NCI-H1930 (cell line): Measurements from ENCODE around the gene SORT1.
"Not testable (repeated sequence)": the region's sequence is repeated elsewhere in the genome, so short reads cannot be mapped to it uniquely, and the experiment has no call there.

ENCODE experiments used
- DNase-seq, 2 experiments: peaks; one replicate each; lab custom pipeline; 2025; lab: John Stamatoyannopoulos, UW

SORT1 gene

DNA sequence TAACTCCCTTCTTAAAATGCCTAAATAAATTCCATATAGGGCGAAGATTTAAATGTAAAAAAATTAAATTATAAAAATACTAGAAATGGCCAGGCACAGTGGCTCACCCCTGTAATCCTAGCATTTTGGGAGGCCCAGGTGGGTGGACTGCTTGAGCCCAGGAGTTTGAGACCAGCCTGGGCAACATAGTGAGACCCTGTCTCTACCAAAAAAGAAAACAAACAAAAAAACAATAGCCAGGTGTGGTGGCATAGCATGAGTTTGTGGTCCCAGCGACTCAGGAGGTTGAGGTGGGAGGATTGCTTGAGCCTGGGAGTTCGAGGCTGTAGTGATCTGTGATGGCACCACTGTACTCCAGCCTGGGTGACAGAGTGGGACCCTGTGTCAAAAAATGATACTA, 17.8 kb downstream of the SORT1 start:
- DNase-seq = no peak

GRCh38 chr1:109379422-109379821, 18.3 kb downstream of the SORT1 start:
- no peak for DNase-seq

GRCh38 chr1:109377698-109378097, 20.0 kb downstream of the SORT1 start:
- no peak for DNase-seq

- not testable (repeated sequence) for DNase-seq
Measured at GRCh38 chr1:109373696-109374095, 24.0 kb downstream of the SORT1 start.

- no peak for DNase-seq
Measured at GRCh38 chr1:109373126-109373525, 24.6 kb downstream of the SORT1 start.

GRCh38 chr1:109372281-109372680, 25.4 kb downstream of the SORT1 start:
- no peak for DNase-seq

GRCh38 chr1:109371341-109371739, 26.4 kb downstream of the SORT1 start:
- DNase-seq = no peak

DNA sequence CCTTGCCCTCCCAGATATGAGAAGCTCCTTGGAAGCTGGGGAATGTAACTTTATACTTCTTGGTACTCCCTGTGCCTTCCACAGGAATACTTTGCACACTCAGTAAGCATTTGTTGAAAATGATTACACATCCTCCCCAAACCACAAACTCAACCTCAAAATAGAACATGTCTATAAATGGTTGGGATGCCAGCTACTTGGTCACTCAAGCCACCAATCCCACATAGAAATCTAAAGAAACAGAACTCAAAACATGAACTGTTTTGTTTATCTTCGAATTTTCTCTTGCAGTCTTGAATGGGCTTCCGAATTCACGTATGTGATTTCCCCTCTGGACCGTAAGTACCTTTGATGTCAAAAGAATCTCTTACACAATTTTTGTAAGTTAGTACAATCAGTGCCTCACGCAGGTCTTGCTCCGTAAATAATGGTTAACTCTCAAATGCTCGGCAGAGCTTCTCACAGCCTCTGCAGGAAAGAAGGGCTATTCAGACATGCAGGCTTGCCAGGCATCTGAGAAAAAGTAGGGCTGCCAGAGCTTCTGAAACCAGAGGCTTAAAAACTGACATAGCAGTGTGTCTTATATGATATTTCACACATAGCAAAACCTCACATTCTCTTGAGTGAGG, 26.9 kb downstream of the SORT1 start:
- DNase-seq = no peak

DNA sequence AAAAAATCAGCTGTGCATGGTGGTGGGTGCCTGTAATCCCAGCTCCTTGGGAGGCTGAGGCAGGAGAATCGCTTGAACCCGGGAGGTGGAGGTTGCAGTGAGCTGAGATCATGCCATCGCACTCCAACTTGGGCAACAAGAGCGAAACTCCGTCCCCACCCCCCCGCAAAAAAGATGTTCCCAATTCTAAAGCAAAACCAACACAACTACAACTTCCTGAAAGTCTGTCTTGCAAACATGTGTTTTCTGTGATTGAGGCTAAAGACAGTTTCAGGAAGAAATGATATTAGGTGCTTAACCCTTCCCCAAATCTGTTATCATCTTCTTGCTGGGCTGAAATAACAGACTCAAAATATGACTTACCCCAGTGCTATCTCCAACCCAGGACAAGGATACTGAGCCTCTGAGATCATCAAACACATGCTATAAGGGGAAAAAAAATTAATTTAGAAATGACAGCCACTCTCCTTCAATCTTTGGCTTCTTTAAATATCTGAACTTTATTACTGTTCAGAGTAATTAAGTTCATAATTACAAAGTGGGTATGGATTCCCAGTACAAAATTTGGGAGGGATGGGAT, 28.5 kb downstream of the SORT1 start:
- DNase-seq = no peak

DNA sequence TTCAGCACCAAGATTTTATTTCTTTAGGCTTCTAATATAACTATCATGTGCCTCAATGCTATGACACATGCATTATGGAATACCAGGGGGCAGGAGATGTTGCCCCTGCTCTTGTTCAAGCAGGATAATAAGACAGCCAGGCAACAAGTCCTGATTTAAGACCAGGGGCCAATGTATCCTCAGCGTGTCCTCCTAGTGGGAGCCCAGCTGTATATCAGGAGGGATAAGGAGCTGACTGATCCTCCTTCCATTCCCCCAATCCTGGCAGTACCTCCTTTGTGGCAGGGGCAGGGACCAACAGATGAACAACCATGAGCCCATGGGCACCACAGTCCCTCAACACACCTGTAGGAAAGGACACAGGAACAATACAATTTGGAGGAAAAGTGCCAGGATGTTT, 29.3 kb downstream of the SORT1 start:
- DNase-seq = no peak

- DNase-seq = no peak
Measured at GRCh38 chr1:109367626-109368025, 30.1 kb downstream of the SORT1 start.

DNA sequence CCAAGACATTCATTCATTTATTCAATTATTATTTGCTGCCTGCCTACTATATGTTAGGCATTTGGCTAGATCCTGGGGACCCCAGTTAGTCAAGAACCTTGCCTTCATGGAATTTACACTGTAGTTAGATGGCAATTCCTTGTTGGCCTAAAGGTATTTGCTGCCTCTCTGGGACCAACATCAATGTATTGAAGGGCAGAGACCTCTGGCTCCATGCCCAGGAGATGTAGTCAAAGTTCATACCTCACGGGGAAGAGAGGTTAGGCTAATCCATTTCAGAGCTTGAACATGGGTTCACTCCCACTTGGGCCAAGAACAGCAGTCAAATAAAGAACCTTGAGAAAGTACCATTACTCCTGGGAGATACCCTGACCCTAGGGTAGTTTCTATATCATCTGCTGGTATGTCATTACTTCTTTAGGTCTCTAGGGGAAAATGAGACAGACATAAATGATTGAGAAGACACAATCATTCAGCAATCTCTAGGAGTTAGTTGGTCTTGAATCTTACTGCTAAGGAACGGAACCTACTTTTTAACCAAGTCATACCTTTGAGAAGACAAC, 32.0 kb downstream of the SORT1 start:
- DNase-seq = no peak

- DNase-seq = no peak
Measured at GRCh38 chr1:109361649-109362048, 36.1 kb downstream of the SORT1 start.

DNA sequence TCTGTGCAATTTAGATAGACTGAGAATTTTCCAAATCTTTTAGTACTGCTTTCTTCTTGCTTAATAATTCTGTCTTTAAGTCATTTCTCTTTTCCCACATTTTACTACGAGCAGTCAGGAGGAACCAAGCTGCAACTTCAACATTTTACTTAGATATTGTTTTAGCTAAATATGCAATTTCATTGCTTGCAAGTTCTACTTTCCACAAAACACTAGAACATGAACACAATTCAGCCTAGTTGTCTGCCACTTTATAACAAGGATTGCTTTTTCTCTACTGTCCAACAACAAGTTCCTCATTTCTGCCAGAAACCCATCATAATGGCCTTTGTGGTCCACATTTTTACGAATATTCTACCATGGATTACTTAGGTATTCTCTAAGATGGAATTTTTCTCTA, 36.6 kb downstream of the SORT1 start:
- DNase-seq = no peak

DNA sequence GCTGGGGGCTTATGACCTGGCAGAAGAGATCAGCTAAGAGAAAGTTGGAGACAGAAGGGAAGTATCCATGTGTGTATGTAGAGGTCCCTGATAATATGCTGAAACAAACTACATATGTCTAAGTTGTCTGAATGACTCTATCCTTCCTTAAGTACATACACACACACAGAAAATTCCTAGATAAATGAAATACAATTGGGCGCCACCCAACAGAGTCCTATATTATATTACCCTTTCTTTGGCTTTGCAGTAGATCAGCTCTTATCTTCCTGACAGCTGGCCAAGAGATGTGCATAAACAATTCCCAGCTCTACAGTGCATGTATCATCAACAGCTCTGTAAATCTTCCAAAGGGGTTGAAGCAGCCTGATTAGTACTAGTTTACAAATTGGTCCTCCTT, 40.1 kb downstream of the SORT1 start:
- no peak for DNase-seq

DNA sequence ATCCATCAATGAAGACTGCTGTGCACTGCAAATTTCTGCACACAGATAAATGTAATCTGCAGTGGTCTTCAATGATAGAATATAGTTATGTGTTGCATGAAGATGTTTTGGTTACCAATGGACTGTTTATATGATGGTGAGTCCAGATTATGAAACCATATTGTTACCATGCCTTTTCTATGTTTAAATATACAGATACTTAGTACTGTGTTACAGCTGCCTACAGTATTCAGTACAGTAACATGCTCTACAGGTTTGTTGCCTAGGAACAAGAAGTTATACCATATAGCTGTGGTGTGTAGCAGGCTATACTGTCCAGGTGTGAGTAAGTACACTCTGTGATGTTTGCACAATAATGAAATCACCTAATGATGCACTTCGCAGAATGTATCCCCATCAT, 40.8 kb downstream of the SORT1 start:
- DNase-seq = no peak

DNA sequence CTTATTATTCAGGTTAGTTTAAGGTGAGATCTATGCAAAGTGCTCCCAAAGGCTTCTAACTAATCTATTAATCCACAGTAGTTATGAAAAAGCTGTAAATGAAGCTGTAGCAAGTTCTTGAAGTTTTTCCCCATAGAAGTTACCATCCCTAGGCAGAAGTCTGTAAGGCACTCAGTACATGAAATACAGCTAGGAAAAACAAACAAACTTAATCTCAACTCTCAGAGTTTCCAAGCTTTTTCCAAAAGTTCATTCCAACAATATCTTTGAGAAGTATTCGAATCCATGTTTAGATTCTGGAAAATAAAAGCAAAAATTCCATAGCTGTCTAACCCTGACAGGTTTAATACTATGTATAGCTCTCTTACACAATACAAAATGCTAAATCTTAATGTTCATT, 41.2 kb downstream of the SORT1 start:
- DNase-seq = no peak

DNA sequence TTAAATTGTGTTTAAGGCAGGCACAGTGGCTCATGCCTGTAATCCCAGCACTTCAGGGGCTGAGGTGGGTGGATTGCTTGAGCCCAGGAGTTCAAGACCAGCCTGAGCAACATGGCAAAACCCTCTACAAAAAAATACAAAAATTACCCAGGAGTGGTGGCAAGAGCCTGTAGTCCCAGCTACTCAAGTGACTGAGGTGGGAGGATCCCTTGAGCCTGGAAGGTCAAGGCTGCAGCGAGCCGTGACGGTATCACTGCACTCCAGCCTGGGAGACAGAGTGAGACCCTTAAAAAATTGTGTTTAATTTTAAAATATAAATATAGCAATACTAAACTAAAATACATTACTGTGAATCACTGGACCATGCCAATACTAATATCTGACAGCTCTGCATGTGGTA, 42.8 kb downstream of the SORT1 start:
- no peak for DNase-seq

DNA sequence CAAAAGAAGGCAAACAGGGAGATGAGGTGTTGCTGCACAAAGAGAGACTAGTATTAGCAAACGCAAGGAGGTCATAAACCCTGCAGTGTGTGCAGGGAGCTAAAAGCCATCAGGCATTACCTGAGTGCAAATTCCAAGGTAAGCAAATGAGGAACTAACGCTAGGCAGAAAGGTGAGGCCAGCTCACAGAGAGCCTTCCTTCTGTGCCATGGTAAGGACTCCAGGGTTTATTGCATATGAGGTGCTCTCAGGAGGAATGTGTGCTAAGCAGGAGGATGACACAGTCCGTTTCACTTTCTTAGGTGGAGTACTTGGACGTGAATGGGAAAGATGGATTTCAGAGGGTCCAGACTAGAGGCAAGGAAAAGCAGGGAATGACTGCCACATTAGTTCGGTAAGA, 46.3 kb downstream of the SORT1 start:
- DNase-seq = no peak

DNA sequence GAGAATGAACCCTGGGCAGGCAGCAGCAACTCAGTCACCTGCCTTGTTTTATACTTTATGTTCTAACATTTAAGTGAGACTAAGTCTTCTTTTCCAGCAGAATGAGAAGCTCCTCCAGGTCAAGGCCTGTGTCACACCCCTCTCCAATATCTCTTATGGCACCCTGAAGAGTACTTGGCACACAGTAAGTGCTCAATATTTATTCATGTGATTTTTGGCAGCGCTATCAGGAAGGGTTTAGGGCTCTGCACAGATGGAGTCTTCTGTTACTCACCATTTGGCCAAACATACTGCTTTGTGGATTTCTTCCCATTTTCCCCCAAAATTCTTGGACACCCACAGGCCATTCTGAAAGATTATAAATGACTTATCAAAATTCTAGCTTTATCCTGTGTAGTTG, 47.1 kb downstream of the SORT1 start:
- no peak for DNase-seq

- DNase-seq = no peak
Measured at GRCh38 chr1:109350182-109350581, 47.5 kb downstream of the SORT1 start.

DNA sequence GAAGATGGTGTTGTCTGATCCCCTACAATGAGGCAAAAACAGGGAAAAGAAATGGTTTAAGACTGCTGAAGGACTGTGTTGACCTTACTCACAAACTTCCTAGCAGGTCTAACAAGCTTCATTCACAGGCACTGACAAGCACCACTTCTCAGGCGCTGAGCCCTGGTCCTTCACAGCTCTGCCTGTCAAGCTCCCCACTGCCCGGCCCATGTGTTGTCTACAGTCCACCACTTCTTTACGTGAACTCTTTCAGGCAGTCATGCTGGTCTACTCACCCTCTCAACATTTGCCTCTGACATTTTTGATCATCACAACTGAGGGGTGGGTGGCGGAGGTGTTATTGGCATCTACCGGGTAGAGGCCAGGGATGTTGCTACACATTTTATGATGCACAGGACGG, 50.2 kb downstream of the SORT1 start:
- DNase-seq = no peak

GRCh38 chr1:109341944-109342930, 55.5 kb downstream of the SORT1 start:
- DNase-seq = no peak
